ENCODE measurements around the gene OR5AC2.

DNA sequence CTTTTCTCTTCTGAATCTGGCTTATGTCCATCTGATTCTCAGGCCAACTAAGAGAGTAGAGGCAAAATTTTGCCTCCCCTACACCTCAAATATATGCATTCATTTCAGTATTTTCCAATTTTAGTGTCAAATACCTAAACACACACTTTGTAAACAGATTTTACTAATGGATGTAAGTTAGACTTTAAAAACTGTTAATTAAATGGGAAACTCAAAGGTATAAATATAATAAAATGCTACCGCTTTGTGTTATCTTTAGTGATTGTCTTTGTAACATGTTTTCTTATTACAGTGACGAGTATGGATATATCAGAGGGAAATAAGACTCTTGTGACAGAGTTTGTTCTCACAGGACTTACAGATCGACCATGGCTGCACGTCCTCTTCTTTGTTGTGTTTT lies at the start of gene OR5AC2:
- TF ChIP-seq, protein P1, sequence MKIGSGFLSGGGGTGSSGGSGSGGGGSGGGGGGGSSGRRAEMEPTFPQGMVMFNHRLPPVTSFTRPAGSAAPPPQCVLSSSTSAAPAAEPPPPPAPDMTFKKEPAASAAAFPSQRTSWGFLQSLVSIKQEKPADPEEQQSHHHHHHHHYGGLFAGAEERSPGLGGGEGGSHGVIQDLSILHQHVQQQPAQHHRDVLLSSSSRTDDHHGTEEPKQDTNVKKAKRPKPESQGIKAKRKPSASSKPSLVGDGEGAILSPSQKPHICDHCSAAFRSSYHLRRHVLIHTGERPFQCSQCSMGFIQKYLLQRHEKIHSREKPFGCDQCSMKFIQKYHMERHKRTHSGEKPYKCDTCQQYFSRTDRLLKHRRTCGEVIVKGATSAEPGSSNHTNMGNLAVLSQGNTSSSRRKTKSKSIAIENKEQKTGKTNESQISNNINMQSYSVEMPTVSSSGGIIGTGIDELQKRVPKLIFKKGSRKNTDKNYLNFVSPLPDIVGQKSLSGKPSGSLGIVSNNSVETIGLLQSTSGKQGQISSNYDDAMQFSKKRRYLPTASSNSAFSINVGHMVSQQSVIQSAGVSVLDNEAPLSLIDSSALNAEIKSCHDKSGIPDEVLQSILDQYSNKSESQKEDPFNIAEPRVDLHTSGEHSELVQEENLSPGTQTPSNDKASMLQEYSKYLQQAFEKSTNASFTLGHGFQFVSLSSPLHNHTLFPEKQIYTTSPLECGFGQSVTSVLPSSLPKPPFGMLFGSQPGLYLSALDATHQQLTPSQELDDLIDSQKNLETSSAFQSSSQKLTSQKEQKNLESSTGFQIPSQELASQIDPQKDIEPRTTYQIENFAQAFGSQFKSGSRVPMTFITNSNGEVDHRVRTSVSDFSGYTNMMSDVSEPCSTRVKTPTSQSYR (CRISPR knock-in tag; IDR thresholded peaks at IDR 0.05; ENCODE audit: borderline replicate concordance) = no peak
- TF ChIP-seq, protein P2, sequence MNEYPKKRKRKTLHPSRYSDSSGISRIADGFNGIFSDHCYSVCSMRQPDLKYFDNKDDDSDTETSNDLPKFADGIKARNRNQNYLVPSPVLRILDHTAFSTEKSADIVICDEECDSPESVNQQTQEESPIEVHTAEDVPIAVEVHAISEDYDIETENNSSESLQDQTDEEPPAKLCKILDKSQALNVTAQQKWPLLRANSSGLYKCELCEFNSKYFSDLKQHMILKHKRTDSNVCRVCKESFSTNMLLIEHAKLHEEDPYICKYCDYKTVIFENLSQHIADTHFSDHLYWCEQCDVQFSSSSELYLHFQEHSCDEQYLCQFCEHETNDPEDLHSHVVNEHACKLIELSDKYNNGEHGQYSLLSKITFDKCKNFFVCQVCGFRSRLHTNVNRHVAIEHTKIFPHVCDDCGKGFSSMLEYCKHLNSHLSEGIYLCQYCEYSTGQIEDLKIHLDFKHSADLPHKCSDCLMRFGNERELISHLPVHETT (CRISPR knock-in tag; conservative IDR thresholded peaks at IDR 0.05) = no peak
- no peak for TF ChIP-seq ZNF121 (CRISPR knock-in tag; IDR thresholded peaks at IDR 0.05)
